Stomach (tissue), 9 donors: ENCODE measurements around the gene PKDCC. TPM values are rescaled to one million over a fixed set of nuclear protein-coding genes. Genes with fewer than 3 reads are reported as not detected.

Source experiments
- DNase-seq, 2 donors: peaks; one replicate each; pipeline versions ENCODE4 v3.0.0 to v3.0.0-alpha.2; 2013 to 2019
- H3K27ac ChIP-seq, 5 donors: fragments of 200-600 bp in 4 of 5; sonication (generic) in 4 of 5; one replicate each; pipeline ENCODE4 v1.5.1; 2013 to 2019; ENCODE audit warnings: mild to moderate bottlenecking in 1 of 5, moderate library complexity in 1 of 5
- H3K27me3 ChIP-seq, 3 donors: fragments of 200-600 bp; sonication (generic); one replicate each; pipeline ENCODE4 v1.5.1; 2017 to 2019; ENCODE audit warnings: mixed run types in 1 of 3
- H3K36me3 ChIP-seq, 4 donors: fragments of 200-600 bp; sonication (generic); 1 replicate in 3 of 4; 2 replicates in 1 of 4; pipeline ENCODE4 v1.5.1; 2016 to 2019
- H3K4me1 ChIP-seq, 4 donors: fragments of 200-600 bp; sonication (generic); one replicate each; pipeline ENCODE4 v1.5.1; 2016 to 2019
- H3K4me3 ChIP-seq, 4 donors: fragments of 200-600 bp; sonication (generic) in 3 of 4; one replicate each; pipeline ENCODE4 v1.5.1; 2016 to 2019; ENCODE audit warnings: mild to moderate bottlenecking in 1 of 4
- H3K9me3 ChIP-seq, 4 donors: fragments of 200-600 bp; sonication (generic); one replicate each; pipeline ENCODE4 v1.5.1; 2016 to 2019
- EP300 ChIP-seq: sonication (generic); formaldehyde crosslinking; IDR thresholded peaks from one replicate; pipeline ENCODE4 v1.6.1; 2017; ENCODE audit warnings: antibody characterized with exemption
- POLR2A ChIP-seq, 4 donors: fragments of 450-650 bp; IDR thresholded peaks; one replicate each; pipeline ENCODE4 v1.6.1; 2016; ENCODE audit warnings: antibody characterized with exemption in 4 of 4, control low read depth in 2 of 4, mild to moderate bottlenecking in 1 of 4, moderate library complexity in 1 of 4
- POLR2AphosphoS5 ChIP-seq, 3 donors: sonication (generic); formaldehyde crosslinking; IDR thresholded peaks; one replicate each; pipeline ENCODE4 v1.6.1; 2016; ENCODE audit warnings: antibody characterized with exemption in 3 of 3
- WGBS, 5 donors: extraction: QIAGEN DNeasy Blood & Tissue Kit in 3 of 5; methylation state at CpG; one replicate each; pipeline versions ENCODE4 v1.1.5 to v1.1.7; 2013 to 2018; 5-methylcytosine and 5-hydroxymethylcytosine counted together
- intact Hi-C: fragments of 100-400 bp; cut with DNase I; formaldehyde crosslinking; loops from one replicate; pipeline ENCODE4 v1.15.1; 2023; ENCODE audit warnings: low total_unique reads
- polyA plus RNA-seq, 3 donors: library from polyadenylated mRNA; stranded (reverse); fragments of 200-250 nt; gene quantifications; one replicate each; pipeline ENCODE4 v1.2.3, GENCODE V29; 2013
- total RNA-seq, 5 donors: library from RNA; depleted of rRNA; stranded (reverse); fragments of >200 nt; gene quantifications; one replicate each; pipeline versions ENCODE4 v1.1.0 to v1.2.3, GENCODE V29; 2014 to 2016
- TF ChIP-seq, protein P1 (sequence below), 7 experiments: fragments of 450-650 bp in 4 of 7; fragments of 200-600 bp in 3 of 7; sonication (generic) in 3 of 7; IDR thresholded peaks; one replicate each; pipeline ENCODE4 v1.5.1; 2016 to 2019; ENCODE audit warnings: antibody characterized with exemption in 7 of 7, control low read depth in 2 of 7, mild to moderate bottlenecking in 1 of 7
- donor health status: healthy with polysubstance abuse.
- donor health status: Bipolar disorder and iron deficiency.
- donor health status: healthy.

PKDCC gene
- total and polyA plus RNA-seq, 8 donors: 15.4 to 176 (median 50.9) TPM

DNA sequence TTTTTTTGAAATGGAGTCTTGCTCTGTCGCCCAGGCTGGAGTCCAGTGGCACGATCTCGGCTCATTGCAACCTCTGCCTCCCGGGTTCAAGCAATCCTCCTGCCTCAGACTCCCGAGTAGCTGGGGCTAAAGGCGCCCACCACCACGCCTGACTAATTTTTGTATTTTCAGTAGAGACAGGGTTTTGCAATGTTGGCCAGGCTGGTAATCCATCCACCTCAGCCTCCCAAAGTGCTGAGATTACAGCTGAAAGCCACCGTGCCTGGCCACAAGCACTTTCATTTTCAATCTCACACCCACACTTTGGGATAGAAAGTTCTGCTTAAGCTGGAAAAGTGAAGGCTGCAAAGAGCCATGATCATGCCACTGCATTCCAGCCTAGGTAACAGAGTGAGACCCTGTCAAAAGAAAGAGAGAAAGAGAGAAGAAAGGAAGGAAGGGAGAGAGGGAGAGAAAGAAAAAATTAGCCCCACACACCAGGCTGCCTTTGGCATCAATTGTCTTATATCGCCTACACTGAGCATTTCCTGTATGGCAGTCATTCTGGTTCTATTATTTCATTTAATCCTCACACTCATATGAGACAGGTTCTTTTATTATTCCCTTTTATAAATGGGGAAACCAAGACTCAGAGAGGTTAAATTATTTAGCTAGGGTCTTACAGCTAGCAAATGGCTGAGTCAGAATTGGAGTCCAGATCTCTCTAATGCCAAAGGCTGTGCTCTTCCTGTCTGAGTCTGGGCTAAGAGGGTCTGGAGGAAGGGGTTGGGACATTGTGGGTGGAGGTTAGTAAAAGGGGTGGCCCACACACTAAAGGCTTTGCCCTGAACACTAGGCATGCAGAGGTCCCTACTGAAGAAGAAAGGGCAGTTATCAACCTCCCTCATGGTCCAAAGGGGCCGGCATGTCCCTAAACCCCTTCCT lies 37.9 kb upstream of the PKDCC start:
- TF ChIP-seq EP300 (no peak), POLR2AphosphoS5 (IDR thresholded peaks at IDR 0.05) (no peak), POLR2A (IDR thresholded peaks at IDR 0.05) (no peak)
- TF ChIP-seq, protein P1, sequence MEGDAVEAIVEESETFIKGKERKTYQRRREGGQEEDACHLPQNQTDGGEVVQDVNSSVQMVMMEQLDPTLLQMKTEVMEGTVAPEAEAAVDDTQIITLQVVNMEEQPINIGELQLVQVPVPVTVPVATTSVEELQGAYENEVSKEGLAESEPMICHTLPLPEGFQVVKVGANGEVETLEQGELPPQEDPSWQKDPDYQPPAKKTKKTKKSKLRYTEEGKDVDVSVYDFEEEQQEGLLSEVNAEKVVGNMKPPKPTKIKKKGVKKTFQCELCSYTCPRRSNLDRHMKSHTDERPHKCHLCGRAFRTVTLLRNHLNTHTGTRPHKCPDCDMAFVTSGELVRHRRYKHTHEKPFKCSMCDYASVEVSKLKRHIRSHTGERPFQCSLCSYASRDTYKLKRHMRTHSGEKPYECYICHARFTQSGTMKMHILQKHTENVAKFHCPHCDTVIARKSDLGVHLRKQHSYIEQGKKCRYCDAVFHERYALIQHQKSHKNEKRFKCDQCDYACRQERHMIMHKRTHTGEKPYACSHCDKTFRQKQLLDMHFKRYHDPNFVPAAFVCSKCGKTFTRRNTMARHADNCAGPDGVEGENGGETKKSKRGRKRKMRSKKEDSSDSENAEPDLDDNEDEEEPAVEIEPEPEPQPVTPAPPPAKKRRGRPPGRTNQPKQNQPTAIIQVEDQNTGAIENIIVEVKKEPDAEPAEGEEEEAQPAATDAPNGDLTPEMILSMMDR (IDR thresholded peaks at IDR 0.05): no peak
- no peaks in the 10 kb centered on the region for H3K36me3 ChIP-seq
- WGBS, 5 donors: 80 to 88% (median 82%) methylated on average over 9 to 10 of the region's 10 CpGs
- no peak for DNase-seq
- no peaks in the 10 kb centered on the region for H3K27me3 ChIP-seq
- H3K4me1 ChIP-seq: peaks cover 0 to 9% (median 4%) of the 10 kb centered on the region in 4 donors
- no peak overlapping the region for H3K27ac ChIP-seq
- H3K4me3 ChIP-seq: no peak overlapping the region
- H3K9me3 ChIP-seq: no peaks in the 10 kb centered on the region
- intact Hi-C loops: no loop called here

DNA sequence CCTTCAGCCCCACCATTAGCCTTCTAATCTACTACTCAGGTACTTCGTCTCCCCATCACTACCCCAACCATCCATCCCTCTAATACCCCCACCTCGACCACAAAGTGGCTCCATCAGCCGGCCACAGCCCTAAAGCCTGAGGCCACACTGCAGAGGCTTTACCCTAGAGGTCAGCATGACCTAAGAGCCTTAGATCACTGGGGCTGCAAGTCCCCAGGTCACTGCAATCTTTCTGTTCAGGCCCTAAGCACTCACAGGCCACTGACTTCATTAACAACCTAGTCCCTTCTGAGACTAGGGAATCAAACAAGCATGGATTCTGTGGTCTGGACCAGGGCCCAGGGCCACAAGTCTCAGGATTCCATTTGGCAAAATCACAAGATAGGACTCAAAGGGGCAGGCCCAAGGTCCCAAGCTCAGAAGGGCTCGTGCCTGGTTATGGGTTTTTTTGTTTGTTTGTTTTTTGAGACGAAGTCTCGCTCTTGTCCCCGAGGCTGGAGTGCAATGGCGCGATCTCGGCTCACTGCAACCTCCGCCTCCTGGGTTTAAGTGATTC lies 37.0 kb upstream of the PKDCC start:
- H3K9me3 ChIP-seq: no peaks in the 10 kb centered on the region
- WGBS, 5 donors: 79 to 83% (median 83%) methylated on average over 11 of the region's 11 CpGs
- intact Hi-C loops: no loop called here
- no peaks in the 10 kb centered on the region for H3K27me3 ChIP-seq
- TF ChIP-seq POLR2AphosphoS5 (IDR thresholded peaks at IDR 0.05) (no peak), EP300 (no peak), POLR2A (IDR thresholded peaks at IDR 0.05) (no peak)
- TF ChIP-seq, protein P1 (IDR thresholded peaks at IDR 0.05): no peak
- no peaks in the 10 kb centered on the region for H3K36me3 ChIP-seq
- no peak overlapping the region for H3K4me3 ChIP-seq
- H3K4me1 ChIP-seq: peaks cover 0 to 9% (median 4%) of the 10 kb centered on the region in 4 donors
- no peak overlapping the region for H3K27ac ChIP-seq
- DNase-seq: no peak

DNA sequence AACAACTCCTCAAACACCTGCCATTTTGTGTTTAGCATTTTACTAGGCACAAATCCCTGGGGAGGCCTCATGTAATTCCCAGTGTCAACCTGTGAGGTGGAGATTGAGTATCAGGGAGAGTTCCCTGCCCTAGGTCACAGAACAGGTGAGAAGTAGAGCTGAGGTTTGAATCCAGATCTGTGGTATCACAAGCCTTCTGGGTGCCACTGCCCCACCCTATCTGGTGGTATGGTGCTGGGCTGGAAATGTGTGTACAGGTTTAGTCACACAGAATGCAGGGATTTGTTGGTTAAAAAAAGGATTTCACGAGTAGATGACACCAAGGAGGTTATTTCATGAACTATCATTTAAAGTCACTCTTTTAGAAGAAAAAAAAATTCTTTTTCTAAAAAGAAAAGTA lies 35.7 kb upstream of the PKDCC start:
- H3K36me3 ChIP-seq: no peaks in the 10 kb centered on the region
- intact Hi-C loops: no loop called here
- no peak overlapping the region for H3K4me3 ChIP-seq
- TF ChIP-seq, protein P1 (IDR thresholded peaks at IDR 0.05): no peak
- TF ChIP-seq POLR2AphosphoS5 (IDR thresholded peaks at IDR 0.05) (no peak), EP300 (no peak), POLR2A (IDR thresholded peaks at IDR 0.05) (no peak)
- H3K27ac ChIP-seq: no peak overlapping the region
- H3K9me3 ChIP-seq: no peaks in the 10 kb centered on the region
- WGBS, 5 donors: 69 to 81% (median 74%) methylated on average over 1 of the region's 1 CpG
- peaks cover 0 to 9% (median 4%) of the 10 kb centered on the region in 4 donors for H3K4me1 ChIP-seq
- DNase-seq: no peak
- no peaks in the 10 kb centered on the region for H3K27me3 ChIP-seq

DNA sequence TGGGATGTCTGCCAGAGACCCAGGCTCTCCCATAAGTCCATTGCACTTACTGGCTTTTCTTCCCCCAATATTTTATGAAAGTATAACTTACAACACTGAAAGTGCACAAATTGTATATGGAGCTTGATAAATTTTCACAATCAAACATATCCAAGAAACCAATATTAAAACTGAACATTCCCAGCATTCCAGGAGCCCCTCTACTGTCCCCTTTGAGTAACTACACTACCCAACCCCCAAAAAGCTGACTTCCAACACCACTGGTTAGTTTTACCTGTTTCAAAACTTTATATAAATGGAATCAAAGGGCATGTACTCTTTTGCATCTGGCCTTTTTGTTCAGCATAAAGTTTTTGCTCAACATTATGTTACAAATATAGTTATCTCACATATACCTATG lies 35.2 kb upstream of the PKDCC start:
- DNase-seq: no peak
- Histone ChIP-seq H3K36me3 (no peaks in the 10 kb centered on the region), H3K9me3 (no peaks in the 10 kb centered on the region), H3K4me3 (no peak overlapping the region), H3K27ac (no peak overlapping the region), H3K27me3 (no peaks in the 10 kb centered on the region), H3K4me1 (peaks cover 0 to 9% (median 4%) of the 10 kb centered on the region in 4 donors)
- TF ChIP-seq POLR2AphosphoS5 (IDR thresholded peaks at IDR 0.05) (no peak), EP300 (no peak), POLR2A (IDR thresholded peaks at IDR 0.05) (no peak)
- TF ChIP-seq, protein P1 (IDR thresholded peaks at IDR 0.05): no peak
- intact Hi-C loops: no loop called here
